ENCODE results near the gene FCHSD1.
A peak's percentile ranks its signal among the peaks of the same experiment; 100 is the strongest.

The FCHSD1 gene

GRCh38 chr5:141663506-141663905 is 12.3 kb upstream of the FCHSD1 start:
- in situ Hi-C loops (cut with HindIII; ENCODE audit: low pct_ligation_motif_present, low sequenced_read_pairs): no loop called here
- H3K27ac ChIP-seq: no peak overlapping the region
- H3K4me3 ChIP-seq (ENCODE audit: low read depth, low read length): no peak overlapping the region
- H3K36me3 ChIP-seq (replicated peaks): peaks cover 15% of the 10 kb centered on the region
- no peak for DNase-seq
- H3K27me3 ChIP-seq (replicated peaks): no peaks in the 10 kb centered on the region
- no peak for TF ChIP-seq CTCF (IDR thresholded peaks at IDR 0.05; ENCODE audit: low read depth, low read length, missing control alignments)

- H3K27me3 ChIP-seq (replicated peaks): no peaks in the 10 kb centered on the region
- no peak for TF ChIP-seq CTCF (IDR thresholded peaks at IDR 0.05; ENCODE audit: low read depth, low read length, missing control alignments)
- no peak overlapping the region for H3K4me3 ChIP-seq (ENCODE audit: low read depth, low read length)
- H3K36me3 ChIP-seq (replicated peaks): peaks cover 15% of the 10 kb centered on the region
- DNase-seq: no peak
- H3K27ac ChIP-seq: no peak overlapping the region
- in situ Hi-C loops (cut with HindIII; ENCODE audit: low pct_ligation_motif_present, low sequenced_read_pairs): no loop called here
Observed at GRCh38 chr5:141662028-141662427, 10.8 kb upstream of the FCHSD1 start.

- peak; percentile 95 for DNase-seq
- Histone ChIP-seq H3K4me3 (ENCODE audit: low read depth, low read length) (no peak overlapping the region), H3K27me3 (replicated peaks) (no peaks in the 10 kb centered on the region), H3K36me3 (replicated peaks) (peaks cover 22% of the 10 kb centered on the region), H3K27ac (peak overlapping the region; percentile 60)
- TF ChIP-seq CTCF (IDR thresholded peaks at IDR 0.05; ENCODE audit: low read depth, low read length, missing control alignments): no peak
- in situ Hi-C loops (cut with HindIII; ENCODE audit: low pct_ligation_motif_present, low sequenced_read_pairs): no loop called here
Observed at GRCh38 chr5:141657937-141658545, 6.8 kb upstream of the FCHSD1 start.

GRCh38 chr5:141657404-141657803 is 6.2 kb upstream of the FCHSD1 start:
- TF ChIP-seq CTCF (IDR thresholded peaks at IDR 0.05; ENCODE audit: low read depth, low read length, missing control alignments): no peak

GRCh38 chr5:141656396-141656795 is 5.2 kb upstream of the FCHSD1 start:
- no peak for TF ChIP-seq CTCF (IDR thresholded peaks at IDR 0.05; ENCODE audit: low read depth, low read length, missing control alignments)
- Histone ChIP-seq H3K4me3 (ENCODE audit: low read depth, low read length) (no peak overlapping the region), H3K36me3 (replicated peaks) (peaks cover 22% of the 10 kb centered on the region), H3K27ac (no peak overlapping the region), H3K27me3 (replicated peaks) (no peaks in the 10 kb centered on the region)
- in situ Hi-C loops (cut with HindIII; ENCODE audit: low pct_ligation_motif_present, low sequenced_read_pairs): no loop called here
- no peak for DNase-seq

More at GRCh38 chr5:141657404-141657803, 6.2 kb upstream of the FCHSD1 start:
- in situ Hi-C loops (cut with HindIII; ENCODE audit: low pct_ligation_motif_present, low sequenced_read_pairs): no loop called here
- no peak for DNase-seq
- H3K27me3 ChIP-seq (replicated peaks): no peaks in the 10 kb centered on the region
- H3K36me3 ChIP-seq (replicated peaks): peaks cover 22% of the 10 kb centered on the region
- H3K4me3 ChIP-seq (ENCODE audit: low read depth, low read length): no peak overlapping the region
- no peak overlapping the region for H3K27ac ChIP-seq

GRCh38 chr5:141655020-141655419 is 3.8 kb upstream of the FCHSD1 start:
- Histone ChIP-seq H3K27me3 (replicated peaks) (no peaks in the 10 kb centered on the region), H3K4me3 (ENCODE audit: low read depth, low read length) (no peak overlapping the region), H3K36me3 (replicated peaks) (peaks cover 22% of the 10 kb centered on the region), H3K27ac (no peak overlapping the region)
- DNase-seq: no peak
- in situ Hi-C loops (cut with HindIII; ENCODE audit: low pct_ligation_motif_present, low sequenced_read_pairs): no loop called here
- TF ChIP-seq CTCF (IDR thresholded peaks at IDR 0.05; ENCODE audit: low read depth, low read length, missing control alignments): no peak
